ENCODE measurements around the gene TMPRSS9. TPM values are rescaled to one million over a fixed set of nuclear protein-coding genes. Genes with fewer than 3 reads are reported as not detected.

The TMPRSS9 gene
- total RNA-seq, 1 donor from 2014 or later = 7.5 TPM

Other genes with a start within 250 kb of the TMPRSS9 start
- 63.4 TPM for gene AP3D1, start 208.7 kb upstream of the TMPRSS9 start, total RNA-seq
- gene DOT1L, start 196.3 kb upstream of the TMPRSS9 start, total RNA-seq = 17.2 TPM
- gene PLEKHJ1, start 123.9 kb upstream of the TMPRSS9 start, total RNA-seq = 41.3 TPM
- 19.0 TPM for gene SF3A2, start 123.4 kb upstream of the TMPRSS9 start, total RNA-seq
- gene AMH, start 110.9 kb upstream of the TMPRSS9 start, total RNA-seq = 0.93 TPM
- gene JSRP1, start 103.8 kb upstream of the TMPRSS9 start, total RNA-seq = 0.18 TPM
- gene PEAK3, start 78.1 kb upstream of the TMPRSS9 start, total RNA-seq = 0.28 TPM
- gene LINGO3, start 52.1 kb upstream of the TMPRSS9 start, total RNA-seq = not detected
- gene LSM7, start 31.7 kb upstream of the TMPRSS9 start, total RNA-seq = 27.8 TPM
- 45.0 TPM for gene SPPL2B, start 31.6 kb upstream of the TMPRSS9 start, total RNA-seq
- gene TIMM13, start 67.3 kb downstream of the TMPRSS9 start, total RNA-seq = 63.9 TPM
- gene LMNB2, start 96.7 kb downstream of the TMPRSS9 start, total RNA-seq = 7.4 TPM
- gene GADD45B, start 115.9 kb downstream of the TMPRSS9 start, total RNA-seq = 52.1 TPM

Measured in left lobe of liver (tissue), 1 donor.